ENCODE measurements around the gene WNT1. TPM values are rescaled to one million over a fixed set of nuclear protein-coding genes. Genes with fewer than 3 reads are reported as not detected.

The WNT1 gene
- total and polyA plus RNA-seq, 9 of the 15 experiments (the other 6 are each of a cell fraction or from before 2014, with no cell fraction given) = not detected

GRCh38 chr12:49018261-49019119 lies 40.4 kb downstream of the WNT1 start, which contains the start of gene PRKAG1 (continued):
- TF ChIP-seq ID3 (CRISPR knock-in tag; IDR thresholded peaks at IDR 0.05) (no peak), ID3 (tag; IDR thresholded peaks at IDR 0.05) (no peak), POLR2AphosphoS2 (IDR thresholded peaks at IDR 0.05; ENCODE audit: low read length) (peak; percentile 98), ZKSCAN3 (CRISPR knock-in tag; IDR thresholded peaks at IDR 0.05) (no peak), MGA (IDR thresholded peaks at IDR 0.05) (peak; percentile 82), JUN (IDR thresholded peaks at IDR 0.05; ENCODE audit: borderline replicate concordance, low read depth, low read length) (peak; percentile 43; the same call in 1 of the 2 replicates), JUN (CRISPR knock-in tag; IDR thresholded peaks at IDR 0.05; ENCODE audit: borderline replicate concordance) (peak; percentile 62; the same call in 1 of the 2 replicates), SMARCE1 (IDR thresholded peaks at IDR 0.05) (peak; percentile 13; the same call in 1 of the 2 replicates), ATF2 (CRISPR knock-in tag; IDR thresholded peaks at IDR 0.05) (no peak), RAD51 (IDR thresholded peaks at IDR 0.05; ENCODE audit: borderline replicate concordance, low read depth) (peak; percentile 49)

Data from K562 (cell line).